HepG2 (cell line): ENCODE results near the gene CACHD1. TPM values are rescaled to one million over a fixed set of nuclear protein-coding genes. Genes with fewer than 3 reads are reported as not detected.

Experiments used
- ATAC-seq: fragments of 200-7000 bp; cut with Tn5 transposase; 3 replicates; pipeline ENCODE4 v1.9.1; 2020; ENCODE audit warnings: mild to moderate bottlenecking, moderate library complexity
- BruUV-seq: library from RNA; stranded (reverse); fragments of 400-500 nt; replicated peaks from 2 replicates; lab custom pipeline; 2021; lab: Mats Ljungman, UMichigan
- CTCF ChIA-PET: fragments of 300-600 bp; formaldehyde crosslinking; extraction: SDS; loops from one replicate; lab custom pipeline; 2021; ENCODE audit warnings: low total read pairs, inconsistent platforms, low intra/inter-chr PET ratio; lab: Yijun Ruan, JAX
- POLR2A ChIA-PET: fragments of 350-600 bp; sonication (Branson Sonifier 250); formaldehyde crosslinking; loops from one replicate; lab custom pipeline; 2020; ENCODE audit warnings: antibody characterized with exemption, inconsistent platforms; lab: Yijun Ruan, JAX
- DNase-seq: peaks from one replicate; pipeline ENCODE4 v3.0.0-alpha.2; 2015; ENCODE audit warnings: low spot score
- FAIRE-seq: peaks from 3 replicates; lab custom pipeline; 2011; peaks lifted over from hg19 to GRCh38; lab: Jason Lieb, UNC
- H2AFZ ChIP-seq: one replicate; pipeline ENCODE4 v1.6.1; 2011; ENCODE audit warnings: low read length, inconsistent platforms
- H3K27ac ChIP-seq: fragments of 300-600 bp; 3 replicates; pipeline ENCODE4 v1.8.0; 2011; ENCODE audit warnings: mixed run types, mild to moderate bottlenecking, mixed read lengths, low read length, inconsistent platforms; ENCODE audit not compliant: insufficient read depth; ENCODE audit errors: extremely low read length
- H3K27me3 ChIP-seq, 2 experiments: fragments of 200-600 bp in 1 of 2; 2 replicates in 1 of 2; 3 replicates in 1 of 2; pipeline versions ENCODE4 v1.6.0 to v1.8.0; 2011; ENCODE audit warnings: low read length in 2 of 2, mild to moderate bottlenecking in 2 of 2, moderate library complexity in 2 of 2, inconsistent platforms in 1 of 2; ENCODE audit not compliant: insufficient read depth in 2 of 2, control insufficient read depth in 1 of 2
- H3K36me3 ChIP-seq, 2 experiments: fragments of 200-600 bp in 1 of 2; replicated peaks in 1 of 2; 2 replicates in 1 of 2; 3 replicates in 1 of 2; pipeline versions ENCODE4 v1.5.1 to v1.8.0; 2011; ENCODE audit warnings: low read length in 2 of 2, inconsistent platforms in 1 of 2; ENCODE audit not compliant: insufficient read depth in 2 of 2, control insufficient read depth in 1 of 2
- H3K4me1 ChIP-seq: 2 replicates; pipeline ENCODE4 v1.5.1; 2012; ENCODE audit warnings: low read length, inconsistent platforms; ENCODE audit not compliant: insufficient read depth
- H3K4me2 ChIP-seq: 2 replicates; pipeline ENCODE4 v1.6.0; 2011; ENCODE audit warnings: low read depth, low read length, inconsistent platforms
- H3K4me3 ChIP-seq, 3 experiments: fragments of 200-600 bp in 1 of 3; sonication (generic), shearing (Covaris generic) in 1 of 3; replicated peaks in 1 of 3; 2 replicates each; pipeline ENCODE4 v1.5.1; 2011 to 2016; ENCODE audit warnings: low read length in 3 of 3, inconsistent platforms in 2 of 3, low read depth in 2 of 3, mild to moderate bottlenecking in 2 of 3, control low read depth in 1 of 3, mixed read lengths in 1 of 3; ENCODE audit not compliant: insufficient read depth in 1 of 3
- H3K79me2 ChIP-seq: one replicate; pipeline ENCODE4 v1.6.1; 2011; ENCODE audit warnings: low read length, inconsistent platforms; ENCODE audit not compliant: insufficient read depth
- H3K9ac ChIP-seq: 2 replicates; pipeline ENCODE4 v1.6.0; 2011; ENCODE audit warnings: mild to moderate bottlenecking, low read depth, low read length, inconsistent platforms; ENCODE audit not compliant: insufficient read depth
- H3K9me3 ChIP-seq: 2 replicates; pipeline ENCODE4 v1.5.1; 2012; ENCODE audit warnings: mild to moderate bottlenecking, low read length
- H4K20me1 ChIP-seq: 2 replicates; pipeline ENCODE4 v1.6.0; 2011; ENCODE audit warnings: inconsistent platforms, mild to moderate bottlenecking, low read length, moderate library complexity; ENCODE audit not compliant: insufficient read depth
- IKZF1 ChIP-seq: fragments of 450-650 bp; IDR thresholded peaks from 2 replicates; pipeline ENCODE4 v1.7.1; 2016
- MAFK ChIP-seq, 2 experiments: IDR thresholded peaks in 1 of 2; conservative IDR thresholded peaks in 1 of 2; 2 replicates each; pipeline ENCODE4 v1.6.1; 2011; ENCODE audit warnings: improper control_type of control experiment in 2 of 2, low read length in 2 of 2
- MED13 ChIP-seq: sonication (generic); formaldehyde crosslinking; IDR thresholded peaks from 2 replicates; pipeline ENCODE4 v1.5.0; 2020; ENCODE audit warnings: missing genetic modification reagents
- MIER3 ChIP-seq: IDR thresholded peaks from 2 replicates; pipeline ENCODE4 v1.6.1; 2016; ENCODE audit warnings: missing compliant biosample characterization, borderline replicate concordance
- NKX3-1 ChIP-seq: sonication (generic); formaldehyde crosslinking; IDR thresholded peaks from 2 replicates; pipeline ENCODE4 v1.5.0; 2020; ENCODE audit warnings: missing genetic modification reagents
- NR3C1 ChIP-seq: sonication (generic); formaldehyde crosslinking; IDR thresholded peaks from 2 replicates; pipeline ENCODE4 v1.4.0; 2020; ENCODE audit warnings: missing genetic modification reagents
- POLR2A ChIP-seq, 2 experiments: IDR thresholded peaks; 2 replicates each; pipeline ENCODE4 v1.6.1; 2011; ENCODE audit warnings: low read depth in 2 of 2, low read length in 2 of 2, mild to moderate bottlenecking in 1 of 2, moderate library complexity in 1 of 2; ENCODE audit not compliant: insufficient read depth in 1 of 2
- ZMAT3 ChIP-seq: sonication (generic); formaldehyde crosslinking; conservative IDR thresholded peaks from 2 replicates; pipeline ENCODE4 v1.7.0; 2021; ENCODE audit warnings: missing genetic modification reagents
- ZNF569 ChIP-seq: sonication (generic); formaldehyde crosslinking; IDR thresholded peaks from 2 replicates; pipeline ENCODE4 v1.5.0; 2020; ENCODE audit warnings: mild to moderate bottlenecking, missing genetic modification reagents, moderate library complexity, borderline replicate concordance
- ZNF782 ChIP-seq: sonication (generic); formaldehyde crosslinking; IDR thresholded peaks from 2 replicates; pipeline ENCODE4 v1.4.0; 2020; ENCODE audit warnings: missing genetic modification reagents, mild to moderate bottlenecking, borderline replicate concordance
- ZSCAN12 ChIP-seq: sonication (generic); formaldehyde crosslinking; IDR thresholded peaks from 2 replicates; pipeline ENCODE4 v1.9.0; 2021; ENCODE audit warnings: mild to moderate bottlenecking, missing genetic modification reagents
- WGBS: methylation state at CpG from one replicate; pipeline ENCODE4 v1.1.6; 2017; ENCODE audit warnings: low lambda C conversion rate; 5-methylcytosine and 5-hydroxymethylcytosine counted together
- in situ Hi-C: cut with HindIII; loops from 2 replicates; pipeline ENCODE4 v1.10.0; 2017; ENCODE audit warnings: low pct_unique_long_range_greater_than_20kb; ENCODE audit not compliant: extremely low pct_ligation_motif_present
- intact Hi-C: fragments of 100-400 bp; cut with micrococcal nuclease; formaldehyde crosslinking; loops from one replicate; pipeline ENCODE4 v1.10.0; 2022; ENCODE audit not compliant: unreplicated experiment
- polyA plus RNA-seq, 8 experiments: library from polyadenylated mRNA; depleted of rRNA in 3 of 8; stranded (reverse) in 7 of 8; unstranded in 1 of 8; fragments of >200 nt; fragmentation: Illumina TruSeq in 4 of 8; extraction: Trizol in 4 of 8; gene quantifications; 2 replicates each; pipeline versions ENCODE4 v1.2.1 to v1.2.3, GENCODE V29; 2011 to 2016; ENCODE audit warnings: low read depth in 4 of 8, missing spikeins in 1 of 8, mixed read lengths in 1 of 8; ENCODE audit not compliant: insufficient read depth in 1 of 8
- total RNA-seq, 5 experiments: library from RNA; depleted of rRNA; stranded (reverse); fragments of >200 nt; fragmentation: Illumina TruSeq; extraction: Trizol; gene quantifications; 2 replicates each; pipeline ENCODE4 v1.2.3, GENCODE V29; 2016; ENCODE audit warnings: low read depth in 1 of 5
- TF ChIP-seq, protein P1 (sequence below): sonication (generic); formaldehyde crosslinking; IDR thresholded peaks from 2 replicates; pipeline ENCODE4 v1.9.0; 2022; ENCODE audit warnings: missing genetic modification reagents, mild to moderate bottlenecking, borderline replicate concordance
- TF ChIP-seq, protein P2 (sequence below): sonication (generic); formaldehyde crosslinking; IDR thresholded peaks from 2 replicates; pipeline ENCODE4 v1.9.0; 2021; ENCODE audit warnings: missing genetic modification reagents, borderline replicate concordance
- TF ChIP-seq, protein P3 (sequence below): sonication (generic); formaldehyde crosslinking; IDR thresholded peaks from 2 replicates; pipeline ENCODE4 v1.4.0; 2020; ENCODE audit warnings: missing genetic modification reagents
- TF ChIP-seq, protein P4 (sequence below): IDR thresholded peaks from 2 replicates; pipeline ENCODE4 v1.6.1; 2016; ENCODE audit warnings: low read depth, borderline replicate concordance

Gene CACHD1
- total and polyA plus RNA-seq, 2 of the 13 experiments (the other 11 are each of a cell fraction or from before 2014, with no cell fraction given): 0.11 TPM; not detected in 1

DNA sequence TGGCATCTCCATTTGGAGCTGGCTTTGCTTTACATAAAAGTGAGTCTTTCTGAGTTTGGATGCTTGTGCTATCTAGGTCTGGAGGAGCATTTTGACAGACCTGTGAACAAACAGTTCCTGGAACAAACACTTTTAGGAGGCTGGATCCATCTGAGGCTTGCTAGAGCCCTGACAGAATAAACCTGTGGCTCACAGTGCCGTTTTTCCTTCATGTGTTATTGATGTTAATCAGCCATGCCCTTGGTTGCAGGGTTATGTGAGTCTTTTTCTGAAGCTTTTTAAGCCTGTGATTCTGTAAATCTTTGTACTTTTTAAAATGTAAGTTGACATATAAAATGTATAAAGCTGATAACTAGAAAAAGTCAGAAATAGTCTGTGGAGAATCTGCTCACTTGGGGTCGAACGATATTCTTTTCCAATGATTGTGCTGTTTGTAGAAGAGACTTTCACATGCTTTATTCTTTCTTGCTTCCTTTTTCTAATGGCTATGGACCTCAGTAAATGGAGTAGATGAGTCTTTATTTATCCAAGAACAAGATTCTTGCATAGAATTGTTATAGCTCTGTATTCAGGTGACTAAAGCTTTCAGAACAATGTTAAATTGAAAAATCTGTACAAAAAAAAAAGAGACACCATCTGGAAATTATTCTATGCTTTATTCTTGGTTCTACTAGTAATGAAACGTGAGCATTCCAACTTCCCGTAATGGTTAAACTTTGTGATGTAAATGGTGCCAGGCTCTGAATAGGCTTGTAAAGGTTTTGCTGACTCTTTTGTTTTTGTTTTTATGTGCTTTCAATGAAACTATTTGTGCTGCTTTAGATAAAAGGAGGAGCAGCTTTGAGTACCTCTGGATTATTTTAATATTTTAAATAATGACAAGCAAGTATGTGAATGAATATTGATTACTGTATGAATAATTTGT is 53.7 kb downstream of the CACHD1 start:
- Histone ChIP-seq H4K20me1 (no peaks in the 10 kb centered on the region), H3K27ac (no peak overlapping the region), H3K79me2 (no peaks in the 10 kb centered on the region), H2AFZ (no peak overlapping the region), H3K4me2 (no peak overlapping the region), H3K9ac (no peak overlapping the region), H3K36me3 (no peaks in the 10 kb centered on the region), H3K27me3 (peaks cover 0 to under 1% of the 10 kb centered on the region in 2 experiments; a peak in 1 of 5 replicates), H3K9me3 (no peaks in the 10 kb centered on the region), H3K4me3 (no peak overlapping the region), H3K4me1 (no peaks in the 10 kb centered on the region)
- DNase-seq: no peak
- in situ Hi-C loops: no loop called here
- 21% methylated on average over 5 of the region's 5 CpGs for WGBS
- TF ChIP-seq ZNF782 (CRISPR knock-in tag) (no peak), MAFK (conservative IDR thresholded peaks at IDR 0.05 in 1 of 2, IDR thresholded peaks at IDR 0.05 in 1 of 2; ENCODE audit: low read length in 2 of 2) (0 out of 4 replicates have a peak, but pooled peaks of 1 of the 2 experiments have one; percentile 32), ZSCAN12 (CRISPR knock-in tag) (no peak)
- TF ChIP-seq, protein P1, sequence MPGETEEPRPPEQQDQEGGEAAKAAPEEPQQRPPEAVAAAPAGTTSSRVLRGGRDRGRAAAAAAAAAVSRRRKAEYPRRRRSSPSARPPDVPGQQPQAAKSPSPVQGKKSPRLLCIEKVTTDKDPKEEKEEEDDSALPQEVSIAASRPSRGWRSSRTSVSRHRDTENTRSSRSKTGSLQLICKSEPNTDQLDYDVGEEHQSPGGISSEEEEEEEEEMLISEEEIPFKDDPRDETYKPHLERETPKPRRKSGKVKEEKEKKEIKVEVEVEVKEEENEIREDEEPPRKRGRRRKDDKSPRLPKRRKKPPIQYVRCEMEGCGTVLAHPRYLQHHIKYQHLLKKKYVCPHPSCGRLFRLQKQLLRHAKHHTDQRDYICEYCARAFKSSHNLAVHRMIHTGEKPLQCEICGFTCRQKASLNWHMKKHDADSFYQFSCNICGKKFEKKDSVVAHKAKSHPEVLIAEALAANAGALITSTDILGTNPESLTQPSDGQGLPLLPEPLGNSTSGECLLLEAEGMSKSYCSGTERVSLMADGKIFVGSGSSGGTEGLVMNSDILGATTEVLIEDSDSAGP: no peak
- no peak for FAIRE-seq
- no TSS peak for BruUV-seq
- POLR2A ChIA-PET: no interaction called here
- CTCF ChIA-PET: no interaction called here
- intact Hi-C loops: no loop called here
- ATAC-seq: no peak

DNA sequence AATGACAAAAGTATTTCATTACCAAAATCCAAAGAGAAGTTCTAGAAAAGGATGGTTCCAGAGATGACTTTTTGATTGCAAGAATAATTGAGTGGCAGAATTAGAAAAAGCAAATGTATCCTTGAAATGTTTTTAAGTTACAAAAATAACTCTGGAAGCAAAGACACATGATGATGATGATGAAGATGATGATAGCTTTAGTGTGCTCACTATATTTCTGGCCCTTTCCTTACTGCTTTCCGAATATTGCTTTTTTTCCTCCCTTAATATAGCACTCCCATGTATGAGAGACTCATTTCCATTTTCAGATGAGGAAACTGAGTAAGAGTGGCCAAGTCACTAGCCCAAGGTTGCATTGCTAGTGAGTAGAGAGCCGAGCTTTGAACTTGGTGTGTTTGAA is 54.7 kb downstream of the CACHD1 start:
- no peak for FAIRE-seq
- WGBS: 3% methylated on average over 2 of the region's 2 CpGs
- H3K4me3 ChIP-seq: no peak overlapping the region
- H4K20me1 ChIP-seq: no peaks in the 10 kb centered on the region
- H3K9me3 ChIP-seq: no peaks in the 10 kb centered on the region
- no peaks in the 10 kb centered on the region for H3K36me3 ChIP-seq
- intact Hi-C loops: no loop called here
- POLR2A ChIA-PET: no interaction called here
- ATAC-seq: no peak
- CTCF ChIA-PET: no interaction called here
- no peak overlapping the region for H3K9ac ChIP-seq
- H3K27ac ChIP-seq: no peak overlapping the region
- DNase-seq: no peak
- H3K4me2 ChIP-seq: no peak overlapping the region
- BruUV-seq: no TSS peak
- TF ChIP-seq IKZF1 (no peak), ZNF569 (CRISPR knock-in tag) (no peak), MED13 (CRISPR knock-in tag) (no peak), ZMAT3 (CRISPR knock-in tag) (no peak), NKX3-1 (CRISPR knock-in tag) (no peak), NR3C1 (no peak), MIER3 (no peak), POLR2A (IDR thresholded peaks at IDR 0.05; ENCODE audit: insufficient read depth in 1 of 2, low read depth in 2 of 2, low read length in 2 of 2) (no peak)
- TF ChIP-seq, protein P2, sequence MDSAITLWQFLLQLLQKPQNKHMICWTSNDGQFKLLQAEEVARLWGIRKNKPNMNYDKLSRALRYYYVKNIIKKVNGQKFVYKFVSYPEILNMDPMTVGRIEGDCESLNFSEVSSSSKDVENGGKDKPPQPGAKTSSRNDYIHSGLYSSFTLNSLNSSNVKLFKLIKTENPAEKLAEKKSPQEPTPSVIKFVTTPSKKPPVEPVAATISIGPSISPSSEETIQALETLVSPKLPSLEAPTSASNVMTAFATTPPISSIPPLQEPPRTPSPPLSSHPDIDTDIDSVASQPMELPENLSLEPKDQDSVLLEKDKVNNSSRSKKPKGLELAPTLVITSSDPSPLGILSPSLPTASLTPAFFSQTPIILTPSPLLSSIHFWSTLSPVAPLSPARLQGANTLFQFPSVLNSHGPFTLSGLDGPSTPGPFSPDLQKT: no peak
- TF ChIP-seq, protein P3, sequence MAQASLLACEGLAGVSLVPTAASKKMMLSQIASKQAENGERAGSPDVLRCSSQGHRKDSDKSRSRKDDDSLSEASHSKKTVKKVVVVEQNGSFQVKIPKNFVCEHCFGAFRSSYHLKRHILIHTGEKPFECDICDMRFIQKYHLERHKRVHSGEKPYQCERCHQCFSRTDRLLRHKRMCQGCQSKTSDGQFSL (CRISPR knock-in tag): no peak
- TF ChIP-seq, protein P4, sequence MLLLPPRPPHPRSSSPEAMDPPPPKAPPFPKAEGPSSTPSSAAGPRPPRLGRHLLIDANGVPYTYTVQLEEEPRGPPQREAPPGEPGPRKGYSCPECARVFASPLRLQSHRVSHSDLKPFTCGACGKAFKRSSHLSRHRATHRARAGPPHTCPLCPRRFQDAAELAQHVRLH: no peak
- H3K27me3 ChIP-seq: no peaks in the 10 kb centered on the region
- no peaks in the 10 kb centered on the region for H3K4me1 ChIP-seq
- in situ Hi-C loops: no loop called here
- no peak overlapping the region for H2AFZ ChIP-seq
- no peaks in the 10 kb centered on the region for H3K79me2 ChIP-seq
